HG03457 (cell line): ENCODE results near the gene ADAM22.
"Not testable (repeated sequence)": the region's sequence is repeated elsewhere in the genome, so short reads cannot be mapped to it uniquely, and the experiment has no call there.

Source experiments
- ATAC-seq: cut with Tn5 transposase; IDR thresholded peaks from one replicate; pipeline ENCODE4 v1.9.1; 2021; ENCODE audit warnings: moderate number of reproducible peaks; ENCODE audit not compliant: unreplicated experiment

Gene ADAM22

DNA sequence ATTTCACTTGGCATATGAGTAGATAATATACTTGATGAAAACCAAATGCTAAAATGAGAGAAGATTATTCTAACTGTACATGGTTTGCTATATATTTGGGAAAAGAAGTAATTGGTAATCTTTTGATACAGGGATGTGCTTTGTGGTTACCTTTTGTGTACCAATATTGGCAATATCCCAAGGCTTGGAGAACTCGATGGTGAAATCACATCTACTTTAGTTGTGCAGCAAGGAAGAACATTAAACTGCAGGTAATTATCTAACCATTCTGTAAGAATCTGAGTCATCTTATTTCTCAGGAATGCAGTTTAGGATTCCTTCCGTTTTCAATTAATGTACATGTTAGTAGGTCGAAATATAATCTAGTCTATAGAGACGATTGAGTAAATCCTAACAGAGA lies 221.7 kb downstream of the ADAM22 start:
- ATAC-seq: no peak

DNA sequence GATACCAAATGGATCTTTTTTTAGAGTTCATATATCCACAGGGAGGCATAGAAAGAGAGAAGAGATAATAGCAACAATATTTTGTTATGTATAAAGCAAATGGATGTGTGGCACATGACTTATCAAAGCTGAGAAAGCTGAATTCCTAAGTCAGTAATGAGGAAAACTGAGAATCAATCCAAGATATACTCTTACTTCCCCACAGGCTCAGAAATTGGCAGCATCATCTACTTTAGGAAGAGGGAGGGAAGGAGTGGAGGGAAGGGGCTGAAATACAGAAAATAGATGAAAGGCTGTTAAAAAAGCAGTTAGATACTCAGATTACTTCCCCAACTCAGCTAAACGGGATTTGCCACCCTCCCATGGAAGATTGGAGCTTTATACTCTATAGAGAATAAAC lies 222.3 kb downstream of the ADAM22 start:
- no peak for ATAC-seq

DNA sequence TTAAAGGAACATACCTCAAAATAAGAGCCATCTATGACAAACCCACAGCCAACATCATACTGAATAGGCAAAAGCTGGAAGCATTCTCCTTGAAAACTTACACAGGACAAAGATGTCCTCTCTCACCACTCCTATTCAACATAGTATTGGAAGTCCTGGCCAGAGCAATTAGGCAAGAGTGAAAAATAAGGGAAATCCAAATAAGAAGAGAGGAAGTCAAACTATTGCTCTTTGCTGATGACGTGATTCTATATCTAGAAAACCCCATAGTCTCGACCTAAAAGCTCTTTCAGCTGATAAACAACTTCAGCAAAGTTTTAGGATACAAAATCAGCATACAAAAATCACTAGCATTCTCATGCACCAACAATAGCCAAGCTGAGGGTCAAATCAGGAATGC lies 225.7 kb downstream of the ADAM22 start:
- ATAC-seq: not testable (repeated sequence)

DNA sequence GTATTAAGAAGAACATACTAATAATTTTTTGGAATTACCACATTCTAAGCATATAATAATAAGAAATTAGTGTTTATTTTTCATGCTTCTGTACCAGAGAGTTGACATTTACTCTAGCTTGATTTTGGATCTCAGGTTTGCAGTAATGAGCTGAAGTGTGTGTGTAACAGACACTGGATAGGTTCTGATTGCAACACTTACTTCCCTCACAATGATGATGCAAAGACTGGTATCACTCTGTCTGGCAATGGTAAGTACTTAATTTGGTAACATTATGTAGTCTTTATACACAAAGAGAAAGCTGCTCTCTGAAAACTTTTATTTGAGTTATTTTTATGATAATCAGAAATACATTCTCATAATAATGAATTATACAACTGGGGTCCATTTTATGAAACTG lies 231.6 kb downstream of the ADAM22 start:
- ATAC-seq: no peak

DNA sequence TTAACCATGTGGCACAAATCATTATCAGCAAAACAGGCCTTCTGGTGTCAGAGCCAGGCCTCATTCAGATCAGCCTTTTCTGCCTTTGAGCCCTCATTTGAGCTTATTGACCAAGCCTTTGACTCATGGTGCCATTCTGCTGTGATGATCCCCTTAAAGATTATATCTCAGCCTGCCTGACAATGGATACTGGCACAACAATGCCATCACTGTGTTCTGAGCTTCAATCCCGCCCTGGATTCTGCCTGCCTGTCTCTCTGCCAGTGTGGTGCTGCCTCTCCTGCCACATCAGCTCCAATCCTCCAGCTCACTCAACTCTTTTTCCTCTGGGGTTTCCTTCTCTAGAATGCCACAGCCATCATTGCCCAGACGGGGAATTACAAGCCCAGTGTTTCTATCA lies 233.2 kb downstream of the ADAM22 start:
- ATAC-seq: no peak

DNA sequence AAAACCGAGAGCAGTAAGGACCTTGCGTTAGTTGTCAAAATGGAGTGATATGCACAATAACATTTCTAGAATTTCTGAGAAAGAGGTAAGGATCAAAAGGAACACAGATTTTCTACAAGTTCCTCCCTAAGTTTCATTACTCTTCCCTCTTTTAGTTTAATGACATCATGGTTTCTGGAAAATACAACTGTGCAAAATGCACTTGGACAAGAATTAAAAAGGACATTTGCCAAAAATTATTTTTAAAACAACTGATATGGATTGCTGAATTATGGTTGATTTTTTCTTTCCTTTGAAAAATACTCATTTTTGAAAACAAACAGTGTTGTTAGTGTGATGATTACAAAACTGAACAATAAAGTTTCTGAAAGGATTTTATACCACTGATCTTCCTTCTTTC lies 233.7 kb downstream of the ADAM22 start:
- no peak for ATAC-seq

DNA sequence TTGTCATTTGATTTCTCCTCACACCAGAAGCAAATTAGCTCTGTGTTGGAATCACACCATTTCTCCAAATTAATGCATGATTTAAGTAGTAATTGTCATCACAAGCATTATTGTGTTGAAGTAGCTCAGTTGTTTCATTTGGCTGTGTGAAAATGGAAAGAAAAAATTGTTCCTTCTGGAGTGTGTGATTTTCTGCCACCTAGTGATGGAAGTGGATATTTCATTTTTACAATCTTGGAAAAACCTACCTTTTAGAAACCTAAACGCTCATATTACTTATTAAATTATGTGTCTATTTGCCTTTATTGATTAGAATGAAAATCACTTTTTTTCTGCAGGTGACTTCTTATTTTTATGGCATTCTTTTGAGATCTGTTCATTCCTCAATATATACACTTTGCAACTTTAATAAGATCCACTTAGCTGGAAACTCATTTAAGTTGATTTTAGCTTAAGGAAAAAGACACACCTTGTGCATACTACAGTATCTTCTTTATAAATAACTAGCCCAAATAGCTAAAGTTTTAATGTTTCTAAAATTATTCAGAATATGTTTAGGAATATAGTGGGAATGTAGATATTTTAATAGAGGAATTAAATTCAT lies 235.8 kb downstream of the ADAM22 start:
- ATAC-seq: no peak

DNA sequence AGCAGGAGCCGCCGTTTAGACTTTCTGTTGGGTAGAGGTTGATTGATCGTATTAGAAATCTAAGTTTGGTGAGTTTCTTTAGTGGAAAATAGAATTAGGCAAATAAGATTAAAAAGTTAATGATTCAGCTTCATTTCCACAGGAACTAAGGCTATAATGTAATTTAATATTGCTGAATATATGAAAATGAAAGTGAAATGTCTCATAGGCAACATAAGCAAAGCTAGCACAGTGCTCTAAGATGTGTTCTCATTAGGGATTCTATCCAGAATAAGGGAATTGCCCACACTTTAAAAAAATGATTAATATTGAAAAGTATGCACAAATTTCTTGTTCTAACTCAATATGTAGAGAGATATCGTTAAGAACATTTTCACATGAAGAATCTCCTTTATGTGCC lies 238.8 kb downstream of the ADAM22 start:
- no peak for ATAC-seq

DNA sequence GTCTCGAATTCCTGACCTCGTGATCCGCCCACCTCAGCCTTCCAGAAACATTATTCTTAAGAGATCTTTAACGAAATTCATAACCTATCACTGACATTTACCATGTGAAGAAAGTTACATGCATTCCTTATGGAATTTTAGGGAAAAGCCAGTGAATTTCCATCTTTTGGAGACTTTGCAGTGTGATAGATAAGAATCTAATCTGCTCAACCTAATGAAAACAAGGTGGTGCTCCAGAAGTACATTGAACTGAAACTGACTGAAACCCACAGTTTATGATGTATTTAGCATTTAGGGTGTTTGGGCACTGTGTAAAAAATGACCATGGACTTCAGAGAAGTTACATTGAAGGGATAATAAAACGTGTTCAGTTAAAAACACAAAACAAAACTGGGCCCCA lies 242.1 kb downstream of the ADAM22 start:
- no peak for ATAC-seq

DNA sequence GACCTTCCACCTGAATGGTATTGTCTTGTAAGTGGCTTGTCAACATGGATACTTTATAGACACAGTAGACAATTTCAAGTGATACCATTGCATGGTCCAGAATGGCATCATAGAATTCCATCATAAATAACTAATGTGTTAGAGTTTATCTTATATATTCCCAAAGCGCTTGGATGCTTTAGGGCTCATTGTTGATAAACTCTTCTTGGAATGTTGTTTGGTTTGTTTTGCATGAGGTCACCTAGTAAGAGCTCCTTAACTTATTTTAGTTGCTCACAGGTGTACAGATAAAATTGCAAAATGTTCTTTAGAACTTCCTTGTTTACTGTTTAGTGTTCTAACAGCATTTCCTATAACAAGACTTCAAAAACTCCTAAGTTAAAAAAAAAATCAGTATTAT lies 249.0 kb downstream of the ADAM22 start:
- ATAC-seq: no peak

DNA sequence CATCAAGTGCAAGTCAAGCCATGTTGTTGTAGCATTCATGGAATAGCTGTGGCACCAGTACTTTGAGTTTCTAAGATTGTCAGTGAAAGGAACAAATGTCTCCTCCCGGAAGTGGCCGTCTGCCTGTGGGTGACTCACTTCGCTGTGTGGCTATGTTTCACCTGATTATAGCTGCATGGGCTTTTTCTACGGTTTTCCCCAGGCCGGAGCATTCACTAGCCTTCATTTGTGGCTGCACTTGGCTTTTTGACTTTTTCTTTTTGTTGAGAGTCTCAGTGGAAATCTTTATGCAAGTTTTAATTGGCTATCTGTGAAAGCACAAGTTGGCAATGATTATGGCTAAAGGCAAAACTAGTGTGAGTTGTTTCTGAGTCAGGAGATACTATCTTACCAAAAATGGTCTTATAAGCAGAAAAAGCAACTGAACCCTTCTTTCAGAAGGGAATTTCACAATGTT lies 250.8 kb downstream of the ADAM22 start:
- no peak for ATAC-seq

DNA sequence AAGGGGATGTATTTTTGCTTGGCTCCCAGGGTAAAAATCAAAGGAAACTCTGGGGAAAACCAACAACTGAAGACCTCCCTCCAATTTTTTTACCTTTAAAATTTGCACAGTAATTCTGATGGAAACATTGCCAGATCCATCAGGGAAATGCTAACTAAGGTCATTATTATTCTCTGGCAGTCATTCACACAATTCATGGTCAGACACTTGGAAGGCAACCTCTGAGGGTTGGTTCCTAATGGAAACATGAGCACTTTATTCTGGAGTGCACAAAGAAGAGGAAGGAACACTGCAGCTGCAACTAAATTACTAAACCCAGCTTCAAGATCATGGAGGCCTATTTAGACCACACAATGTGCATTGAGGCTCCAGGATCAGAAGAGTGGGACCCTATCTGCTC lies 251.6 kb downstream of the ADAM22 start:
- ATAC-seq: no peak

DNA sequence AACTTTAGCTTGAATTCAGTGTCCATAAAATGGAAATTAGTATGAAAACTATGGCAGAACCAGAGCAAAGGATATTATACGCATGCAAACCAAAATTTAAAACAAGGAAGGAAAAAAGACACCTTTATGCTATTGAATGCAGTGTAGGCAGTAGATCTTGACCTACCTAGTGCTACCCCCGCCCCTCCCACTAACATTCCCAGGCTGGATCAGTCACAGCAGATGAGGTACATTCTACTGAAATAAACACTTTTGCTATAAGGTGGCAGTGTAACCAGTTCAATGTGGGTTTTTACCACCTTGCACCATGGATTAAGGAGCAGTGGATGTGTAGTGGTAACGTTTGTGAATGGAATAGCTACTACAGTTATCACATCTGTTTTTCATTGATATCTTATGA lies 257.9 kb downstream of the ADAM22 start:
- ATAC-seq: no peak

DNA sequence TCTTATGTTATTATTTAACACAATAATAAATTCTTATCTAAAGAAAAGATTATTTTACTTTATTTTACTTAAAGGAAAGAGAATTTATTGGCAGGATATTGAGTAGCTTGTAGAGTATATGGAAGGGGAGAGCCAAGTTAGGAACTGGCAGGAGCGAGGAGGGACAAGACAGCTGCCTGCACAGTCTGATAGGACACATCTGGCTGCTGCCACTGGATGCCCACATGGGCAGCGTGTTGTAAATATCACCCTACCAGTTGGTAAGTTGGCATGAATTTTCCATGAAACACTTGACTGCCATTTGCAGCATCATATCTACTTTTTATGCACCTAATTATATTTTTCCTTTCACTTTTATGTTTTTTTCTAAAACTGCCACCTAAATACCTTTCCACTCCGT lies 266.2 kb downstream of the ADAM22 start:
- ATAC-seq: no peak

DNA sequence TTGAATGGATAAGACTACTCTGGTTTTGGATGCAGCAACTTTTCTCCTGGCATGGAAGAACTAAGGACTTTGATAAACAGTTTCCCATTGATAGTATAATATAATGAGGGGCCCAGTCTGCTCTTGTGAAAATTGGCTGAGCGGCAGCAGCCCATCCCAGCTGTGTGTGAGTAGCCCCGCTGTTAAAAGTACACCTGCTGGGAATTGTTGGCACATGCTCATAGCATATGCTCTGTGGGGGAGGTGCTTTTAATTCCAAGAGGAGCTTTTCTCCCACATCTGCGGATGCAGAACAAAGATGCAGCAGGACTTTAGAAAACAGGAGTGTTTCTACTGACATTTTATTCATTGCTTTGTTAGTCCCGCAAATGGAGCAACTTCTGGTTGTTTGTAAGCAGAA lies 266.7 kb downstream of the ADAM22 start:
- ATAC-seq: no peak

DNA sequence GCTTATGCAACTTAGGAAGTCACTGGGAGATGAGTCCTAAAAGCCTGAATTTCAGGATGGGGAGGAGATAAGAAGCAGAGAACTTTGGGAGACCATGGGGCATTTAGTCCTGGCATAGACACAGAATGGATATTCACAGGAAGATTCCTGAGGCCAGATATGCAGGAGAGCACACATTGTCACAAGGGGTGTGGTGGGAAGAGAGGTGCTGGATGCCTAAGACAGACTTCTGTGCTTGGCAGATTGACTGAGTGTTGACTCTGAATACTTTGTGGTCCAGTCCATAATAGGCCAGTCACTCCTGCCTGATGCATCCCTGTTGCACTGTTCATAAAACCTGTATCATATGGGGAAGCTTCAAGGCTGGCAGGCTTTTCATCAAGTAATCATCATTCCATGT lies 267.3 kb downstream of the ADAM22 start:
- ATAC-seq: no peak

DNA sequence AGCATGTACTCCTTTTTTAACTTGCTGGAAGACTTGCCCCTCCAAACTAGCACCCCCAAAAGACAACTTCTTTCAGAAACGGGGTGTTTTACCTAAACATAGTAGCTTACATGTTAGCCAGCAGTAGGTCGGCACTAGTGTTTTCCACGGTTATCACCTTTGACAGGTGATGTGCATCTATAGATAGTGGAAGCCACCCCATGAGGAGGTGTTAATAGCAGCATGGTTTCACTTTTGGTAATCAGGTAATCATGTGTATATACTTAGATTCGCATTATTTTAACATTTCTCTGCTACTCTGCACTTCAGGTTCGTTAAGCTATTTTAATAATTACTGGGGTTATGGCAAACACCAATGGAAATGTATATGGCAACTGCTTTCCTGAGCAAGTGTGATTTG lies 268.2 kb downstream of the ADAM22 start:
- ATAC-seq: no peak

DNA sequence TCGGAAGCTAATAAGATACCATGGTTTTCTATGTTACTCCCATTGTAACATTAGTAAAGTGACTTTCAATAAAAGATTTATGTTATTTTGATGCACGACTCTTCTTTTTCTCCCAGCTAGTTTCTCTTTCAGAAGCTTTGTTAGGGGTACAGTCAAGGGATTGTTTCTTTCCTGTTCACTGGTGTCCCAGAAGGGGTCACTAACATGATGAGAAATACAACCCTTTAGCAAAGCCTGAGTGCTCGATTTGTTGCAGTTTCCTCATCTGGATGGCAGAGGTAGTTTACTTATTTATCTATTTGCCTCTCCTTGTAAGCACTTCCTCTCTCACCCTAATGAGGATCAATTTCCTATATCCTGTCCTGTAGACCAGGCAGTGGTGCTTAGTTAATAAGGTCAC lies 268.7 kb downstream of the ADAM22 start:
- ATAC-seq: no peak

DNA sequence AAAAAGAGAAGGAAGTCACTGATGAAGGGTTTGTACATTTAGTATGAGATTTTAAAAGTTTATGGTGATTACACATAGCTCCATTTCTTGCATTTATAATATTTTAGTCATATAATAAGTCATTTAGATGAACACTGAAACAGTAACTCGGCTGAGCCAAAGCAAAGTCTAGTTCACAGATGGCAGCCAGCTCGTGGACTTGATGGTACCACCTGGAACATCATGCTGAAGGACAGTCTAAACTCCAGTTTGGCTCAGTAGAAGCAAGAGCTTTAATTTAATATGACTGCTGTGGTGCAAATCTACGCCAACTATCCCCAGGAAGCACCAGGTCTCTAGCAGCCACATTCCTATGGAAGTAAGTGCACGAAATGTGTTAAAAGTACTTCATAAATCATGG lies 269.4 kb downstream of the ADAM22 start:
- ATAC-seq: no peak

DNA sequence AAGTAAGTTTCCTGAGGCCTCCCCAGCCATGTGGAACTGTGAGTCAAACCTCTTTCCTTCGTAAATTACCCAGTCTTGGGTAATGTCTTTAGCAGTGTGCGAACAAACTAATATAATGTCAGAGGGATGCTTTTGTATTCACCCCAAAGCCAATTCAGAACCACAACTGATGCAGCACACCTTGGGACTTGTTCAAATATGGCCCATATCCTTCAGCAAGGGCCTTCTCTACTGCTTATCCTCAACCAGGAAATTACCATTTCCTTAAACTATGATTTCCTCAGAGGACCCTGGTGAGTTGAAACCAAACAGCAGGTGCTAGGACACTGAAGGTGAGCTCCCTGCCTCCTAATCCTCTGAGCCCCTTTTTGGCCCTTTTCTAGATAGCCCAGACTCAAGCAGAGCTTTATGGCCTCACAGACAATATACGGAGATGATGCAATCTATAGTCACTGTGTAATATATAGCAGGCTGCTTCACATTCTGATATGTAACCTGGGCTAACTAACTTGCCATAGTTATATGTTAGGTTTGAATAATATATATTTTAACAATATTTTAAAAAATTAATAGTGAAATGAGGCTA lies 270.6 kb downstream of the ADAM22 start:
- no peak for ATAC-seq

DNA sequence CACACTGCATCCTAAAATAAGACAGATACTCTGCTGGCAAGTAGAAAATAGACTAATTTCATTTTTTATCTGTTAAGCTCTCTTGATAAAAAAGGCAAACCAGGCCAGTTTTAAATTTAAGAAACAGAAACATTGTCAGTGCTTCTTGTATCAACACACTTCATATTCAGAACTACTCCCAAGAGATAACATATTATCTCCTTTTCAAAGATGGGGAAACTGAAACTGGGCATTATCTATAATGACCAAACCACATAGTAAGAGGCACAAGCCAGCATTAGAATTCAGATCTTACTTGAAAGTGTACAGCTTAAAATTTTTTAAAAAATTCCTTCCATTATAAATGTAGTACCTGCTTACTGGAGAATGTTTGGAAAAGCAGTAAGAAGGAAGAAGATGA lies 271.1 kb downstream of the ADAM22 start:
- ATAC-seq: no peak

DNA sequence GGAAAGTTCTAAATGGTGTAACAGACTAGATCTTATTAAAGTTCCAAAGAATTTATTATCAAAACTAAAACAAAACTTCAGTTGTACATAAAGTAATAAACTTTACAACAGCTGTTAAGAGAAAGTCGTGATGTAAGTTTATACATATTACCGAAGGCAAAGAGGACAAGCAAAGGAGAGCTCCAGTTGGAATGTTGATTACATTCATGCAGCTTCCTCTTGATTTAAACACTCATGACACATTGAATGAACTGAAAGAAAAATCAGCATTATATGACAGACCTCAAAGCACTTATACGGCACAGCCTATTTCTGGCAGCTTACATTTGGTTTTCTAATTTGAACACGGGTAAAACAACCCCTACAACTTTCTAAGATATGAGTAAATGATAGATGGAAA lies 272.2 kb downstream of the ADAM22 start:
- no peak for ATAC-seq

DNA sequence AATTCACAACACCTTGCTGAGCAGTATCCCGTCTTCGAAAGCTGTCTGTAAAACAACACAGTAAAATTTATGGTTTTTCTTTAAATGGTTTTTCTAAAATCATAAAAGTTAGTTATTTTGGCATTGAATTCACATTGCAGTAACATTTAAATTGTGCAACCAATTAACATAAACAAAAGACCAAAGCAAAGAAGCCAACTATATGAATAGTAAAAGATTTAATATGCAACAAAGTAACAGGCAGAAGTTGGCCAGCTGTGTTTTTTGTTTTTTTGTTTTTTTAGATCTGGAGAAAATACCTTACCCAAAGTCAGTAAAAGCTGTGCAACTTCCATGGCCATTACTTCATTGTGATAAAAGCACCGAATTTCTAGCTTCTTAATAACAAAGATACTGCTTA lies 274.5 kb downstream of the ADAM22 start:
- ATAC-seq: no peak
